ENCODE results near the gene AFP. TPM values are rescaled to one million over a fixed set of nuclear protein-coding genes. Genes with fewer than 3 reads are reported as not detected.

Gene AFP
- total RNA-seq, 2 experiments from 2014 or later, result not detected

GRCh38 chr4:73404457-73404856 lies 31.6 kb upstream of the AFP start:
- intact Hi-C loops (cut with micrococcal nuclease; ENCODE audit: unreplicated experiment), result no loop called here
- Histone ChIP-seq H2AFZ (ENCODE audit: low read length) (no peak overlapping the region), H3K9me2 (ENCODE audit: insufficient read depth, low read length) (no peaks in the 10 kb centered on the region), H3K4me3 (ENCODE audit: low read depth, low read length, poor library complexity, severe bottlenecking) (no peak overlapping the region), H4K20me1 (ENCODE audit: insufficient read depth, low read length) (no peaks in the 10 kb centered on the region), H3K79me2 (ENCODE audit: insufficient read depth, low read depth, low read length) (no peaks in the 10 kb centered on the region), H3K36me3 (ENCODE audit: insufficient read depth, low read length) (no peaks in the 10 kb centered on the region), H3K9me3 (ENCODE audit: low read length) (no peaks in the 10 kb centered on the region), H3K4me1 (ENCODE audit: insufficient read depth, low read length, poor library complexity, severe bottlenecking) (no peaks in the 10 kb centered on the region), H3K4me2 (ENCODE audit: low read length) (no peak overlapping the region), H3K27ac (ENCODE audit: low read depth, low read length, poor library complexity, severe bottlenecking) (no peak overlapping the region)
- BruUV-seq (replicated peaks), result no TSS peak
- no peak for DNase-seq (ENCODE audit: low spot score)
- ChIA-PET POLR2A (interaction anchor here (0.7 kb wide), 1 partner anchor 57 kb away, joined by 3 read pairs; no protein-coding TSS in a partner anchor), CTCF (ENCODE audit: unreplicated experiment) (no interaction called here)
- TF ChIP-seq EZH2phosphoT487 (IDR thresholded peaks at IDR 0.05; ENCODE audit: borderline replicate concordance, low read depth, low read length) (no peak), CTCF (conservative IDR thresholded peaks at IDR 0.05; ENCODE audit: low read length) (no peak)

- H3K4me1 ChIP-seq (ENCODE audit: insufficient read depth, low read length, poor library complexity, severe bottlenecking), result no peaks in the 10 kb centered on the region
- no peak overlapping the region for H3K27ac ChIP-seq (ENCODE audit: low read depth, low read length, poor library complexity, severe bottlenecking)
- H4K20me1 ChIP-seq (ENCODE audit: insufficient read depth, low read length), result no peaks in the 10 kb centered on the region
- POLR2A ChIA-PET, result no interaction called here
- H3K4me2 ChIP-seq (ENCODE audit: low read length), result no peak overlapping the region
- TF ChIP-seq EZH2phosphoT487 (IDR thresholded peaks at IDR 0.05; ENCODE audit: borderline replicate concordance, low read depth, low read length) (no peak), CTCF (conservative IDR thresholded peaks at IDR 0.05; ENCODE audit: low read length) (no peak)
- H3K4me3 ChIP-seq (ENCODE audit: low read depth, low read length, poor library complexity, severe bottlenecking), result no peak overlapping the region
- CTCF ChIA-PET (ENCODE audit: unreplicated experiment), result no interaction called here
- no TSS peak for BruUV-seq (replicated peaks)
- no peaks in the 10 kb centered on the region for H3K79me2 ChIP-seq (ENCODE audit: insufficient read depth, low read depth, low read length)
- no peak overlapping the region for H2AFZ ChIP-seq (ENCODE audit: low read length)
- intact Hi-C loops (cut with micrococcal nuclease; ENCODE audit: unreplicated experiment), result no loop called here
- no peaks in the 10 kb centered on the region for H3K9me2 ChIP-seq (ENCODE audit: insufficient read depth, low read length)
- H3K9me3 ChIP-seq (ENCODE audit: low read length), result no peaks in the 10 kb centered on the region
- H3K36me3 ChIP-seq (ENCODE audit: insufficient read depth, low read length), result no peaks in the 10 kb centered on the region
- no peak for DNase-seq (ENCODE audit: low spot score)
Measured at GRCh38 chr4:73405138-73405537, 30.9 kb upstream of the AFP start.

GRCh38 chr4:73406548-73406875 lies 29.5 kb upstream of the AFP start:
- Histone ChIP-seq H4K20me1 (ENCODE audit: insufficient read depth, low read length) (no peaks in the 10 kb centered on the region), H3K4me3 (ENCODE audit: low read depth, low read length, poor library complexity, severe bottlenecking) (no peak overlapping the region), H3K79me2 (ENCODE audit: insufficient read depth, low read depth, low read length) (no peaks in the 10 kb centered on the region), H3K4me2 (ENCODE audit: low read length) (no peak overlapping the region), H3K9me2 (ENCODE audit: insufficient read depth, low read length) (no peaks in the 10 kb centered on the region), H3K4me1 (ENCODE audit: insufficient read depth, low read length, poor library complexity, severe bottlenecking) (no peaks in the 10 kb centered on the region), H3K9me3 (ENCODE audit: low read length) (no peaks in the 10 kb centered on the region), H3K36me3 (ENCODE audit: insufficient read depth, low read length) (no peaks in the 10 kb centered on the region), H2AFZ (ENCODE audit: low read length) (no peak overlapping the region), H3K27ac (ENCODE audit: low read depth, low read length, poor library complexity, severe bottlenecking) (no peak overlapping the region)
- BruUV-seq (replicated peaks), result no TSS peak
- ChIA-PET CTCF (ENCODE audit: unreplicated experiment) (no interaction called here), POLR2A (interaction anchor here (1.5 kb wide), 1 partner anchor 12 kb away, joined by 3 read pairs; no protein-coding TSS in a partner anchor)
- intact Hi-C loops (cut with micrococcal nuclease; ENCODE audit: unreplicated experiment), result no loop called here
- DNase-seq (ENCODE audit: low spot score), result no peak
- TF ChIP-seq CTCF (conservative IDR thresholded peaks at IDR 0.05; ENCODE audit: low read length), result no peak
- TF ChIP-seq EZH2phosphoT487 (IDR thresholded peaks at IDR 0.05; ENCODE audit: borderline replicate concordance, low read depth, low read length), result no peak

All from OCI-LY7 (cell line).